ENCODE data around the gene TMEM163.

The TMEM163 gene

GRCh38 chr2:134630504-134631159 lies 88.2 kb downstream of the TMEM163 start:
- no peak overlapping the region for H3K4me3 ChIP-seq (ENCODE audit: low read depth, low read length, poor library complexity, severe bottlenecking)
- TF ChIP-seq EZH2 (IDR thresholded peaks at IDR 0.05; ENCODE audit: borderline replicate concordance, low read length) (no peak), CTCF (IDR thresholded peaks at IDR 0.05; ENCODE audit: low read length) (no peak)
- H3K4me1 ChIP-seq (ENCODE audit: insufficient read depth, low read length, severe bottlenecking) = no peaks in the 10 kb centered on the region
- H3K27me3 ChIP-seq (ENCODE audit: insufficient read depth, low read length) = 0 out of 2 replicates have a peak, but pooled peaks cover 1% of the 10 kb centered on the region
- no peak overlapping the region for H3K9ac ChIP-seq (ENCODE audit: low read length)
- H3K9me3 ChIP-seq (ENCODE audit: low read length) = no peaks in the 10 kb centered on the region
- H4K20me1 ChIP-seq (ENCODE audit: insufficient read depth, low read length) = no peaks in the 10 kb centered on the region
- no peaks in the 10 kb centered on the region for H3K9me2 ChIP-seq (ENCODE audit: low read depth, low read length)
- no peaks in the 10 kb centered on the region for H3F3A ChIP-seq (ENCODE audit: insufficient read depth, low read length)
- no peak overlapping the region for H2AFZ ChIP-seq (ENCODE audit: low read length)
- no peak overlapping the region for H3K27ac ChIP-seq (ENCODE audit: low read depth, low read length, poor library complexity, severe bottlenecking)
- no peaks in the 10 kb centered on the region for H3K79me2 ChIP-seq (ENCODE audit: insufficient read depth, low read length)
- no peaks in the 10 kb centered on the region for H3K36me3 ChIP-seq (ENCODE audit: insufficient read depth, low read length)
- H3K4me2 ChIP-seq (ENCODE audit: low read length) = no peak overlapping the region

- no peak overlapping the region for H3K4me2 ChIP-seq (ENCODE audit: low read length)
- TF ChIP-seq EZH2 (IDR thresholded peaks at IDR 0.05; ENCODE audit: borderline replicate concordance, low read length) (no peak), CTCF (IDR thresholded peaks at IDR 0.05; ENCODE audit: low read length) (no peak)
- no peaks in the 10 kb centered on the region for H3K36me3 ChIP-seq (ENCODE audit: insufficient read depth, low read length)
- no peaks in the 10 kb centered on the region for H3K4me1 ChIP-seq (ENCODE audit: insufficient read depth, low read length, severe bottlenecking)
- H2AFZ ChIP-seq (ENCODE audit: low read length) = no peak overlapping the region
- no peak overlapping the region for H3K4me3 ChIP-seq (ENCODE audit: low read depth, low read length, poor library complexity, severe bottlenecking)
- H3F3A ChIP-seq (ENCODE audit: insufficient read depth, low read length) = no peaks in the 10 kb centered on the region
- H3K9me3 ChIP-seq (ENCODE audit: low read length) = no peaks in the 10 kb centered on the region
- peaks cover 5% of the 10 kb centered on the region; the same call in 1 of the 2 replicates for H3K27me3 ChIP-seq (ENCODE audit: insufficient read depth, low read length)
- no peaks in the 10 kb centered on the region for H3K79me2 ChIP-seq (ENCODE audit: insufficient read depth, low read length)
- H3K9me2 ChIP-seq (ENCODE audit: low read depth, low read length) = no peaks in the 10 kb centered on the region
- H4K20me1 ChIP-seq (ENCODE audit: insufficient read depth, low read length) = no peaks in the 10 kb centered on the region
- H3K27ac ChIP-seq (ENCODE audit: low read depth, low read length, poor library complexity, severe bottlenecking) = no peak overlapping the region
- H3K9ac ChIP-seq (ENCODE audit: low read length) = no peak overlapping the region
Observed at GRCh38 chr2:134628453-134628852, 90.3 kb downstream of the TMEM163 start.

GRCh38 chr2:134626781-134627180 lies 92.0 kb downstream of the TMEM163 start:
- Histone ChIP-seq H3K4me2 (ENCODE audit: low read length) (no peak overlapping the region), H3K36me3 (ENCODE audit: insufficient read depth, low read length) (no peaks in the 10 kb centered on the region), H3F3A (ENCODE audit: insufficient read depth, low read length) (no peaks in the 10 kb centered on the region), H4K20me1 (ENCODE audit: insufficient read depth, low read length) (no peaks in the 10 kb centered on the region), H3K9me3 (ENCODE audit: low read length) (no peaks in the 10 kb centered on the region), H3K4me3 (ENCODE audit: low read depth, low read length, poor library complexity, severe bottlenecking) (no peak overlapping the region), H3K27ac (ENCODE audit: low read depth, low read length, poor library complexity, severe bottlenecking) (no peak overlapping the region), H3K4me1 (ENCODE audit: insufficient read depth, low read length, severe bottlenecking) (no peaks in the 10 kb centered on the region), H2AFZ (ENCODE audit: low read length) (no peak overlapping the region), H3K9me2 (ENCODE audit: low read depth, low read length) (no peaks in the 10 kb centered on the region), H3K27me3 (ENCODE audit: insufficient read depth, low read length) (peaks cover 5% of the 10 kb centered on the region; the same call in 1 of the 2 replicates), H3K9ac (ENCODE audit: low read length) (no peak overlapping the region), H3K79me2 (ENCODE audit: insufficient read depth, low read length) (no peaks in the 10 kb centered on the region)
- TF ChIP-seq CTCF (IDR thresholded peaks at IDR 0.05; ENCODE audit: low read length) (no peak), EZH2 (IDR thresholded peaks at IDR 0.05; ENCODE audit: borderline replicate concordance, low read length) (no peak)

Data from OCI-LY1 (cell line).